HFFc6 (cell line): ENCODE results near the gene MAD1L1. TPM values are rescaled to one million over a fixed set of nuclear protein-coding genes. Genes with fewer than 3 reads are reported as not detected.
A peak's percentile ranks its signal among the peaks of the same experiment; 100 is the strongest.

Source experiments
- DNase-seq: peaks from one replicate; pipeline ENCODE4 v3.0.0-alpha.2; 2018
- H3K27ac Mint-ChIP-seq: 2 replicates; pipeline ENCODE4 v1.8.0; 2020; ENCODE audit warnings: mild to moderate bottlenecking, mixed read lengths
- H3K27me3 Mint-ChIP-seq: 2 replicates; pipeline ENCODE4 v1.8.0; 2021; ENCODE audit warnings: mild to moderate bottlenecking, moderate library complexity, mixed read lengths; ENCODE audit not compliant: insufficient read depth
- H3K36me3 Mint-ChIP-seq: 2 replicates; pipeline ENCODE4 v1.8.0; 2021; ENCODE audit warnings: low read depth, mixed read lengths
- H3K4me1 Mint-ChIP-seq: 2 replicates; pipeline ENCODE4 v1.8.0; 2020; ENCODE audit warnings: low read depth, mixed read lengths
- H3K4me3 Mint-ChIP-seq: 2 replicates; pipeline ENCODE4 v1.8.0; 2020; ENCODE audit warnings: mild to moderate bottlenecking, moderate library complexity, mixed read lengths
- H3K9me3 Mint-ChIP-seq: 2 replicates; pipeline ENCODE4 v1.8.0; 2020; ENCODE audit warnings: mild to moderate bottlenecking, mixed read lengths
- CTCF ChIP-seq: fragments of 200-600 bp; sonication (generic); IDR thresholded peaks from 2 replicates; pipeline ENCODE4 v1.5.0; 2021; ENCODE audit warnings: antibody characterized with exemption, mild to moderate bottlenecking
- total RNA-seq, 6 experiments: library from RNA; stranded (reverse); fragmentation: NEBNext Ultra II Directional; extraction: Animal tissue kit (Norgen Biotek cat#: 25700); gene quantifications; 2 replicates in 1 of 6; 3 replicates in 5 of 6; pipeline ENCODE4 v1.2.3, GENCODE V29; 2021

Gene MAD1L1
- total RNA-seq, 6 experiments from 2014 or later = 34.6 to 44.8 (median 40.2) TPM

- peak overlapping the region; percentile 14; the same call in 1 of the 2 replicates for H3K27ac Mint-ChIP-seq
- peak overlapping the region; percentile 71; the same call in 1 of the 2 replicates for H3K4me3 Mint-ChIP-seq
- no peak for DNase-seq
- H3K27me3 Mint-ChIP-seq = peaks cover 6% of the 10 kb centered on the region
- H3K36me3 Mint-ChIP-seq = no peaks in the 10 kb centered on the region
- peaks cover 32% of the 10 kb centered on the region for H3K4me1 Mint-ChIP-seq
- H3K9me3 Mint-ChIP-seq = no peaks in the 10 kb centered on the region
- TF ChIP-seq CTCF = no peak
Observed at GRCh38 chr7:1920266-1920681, 312.5 kb downstream of the MAD1L1 start.

- Mint-ChIP-seq H3K36me3 (no peaks in the 10 kb centered on the region), H3K4me3 (peak overlapping the region; percentile 71; the same call in 1 of the 2 replicates), H3K27me3 (peaks cover 6% of the 10 kb centered on the region), H3K9me3 (no peaks in the 10 kb centered on the region), H3K27ac (no peak overlapping the region), H3K4me1 (peaks cover 32% of the 10 kb centered on the region)
- no peak for TF ChIP-seq CTCF
- DNase-seq = peak; percentile 28
Observed at GRCh38 chr7:1919539-1920265, 313.0 kb downstream of the MAD1L1 start.

- H3K27me3 Mint-ChIP-seq = peaks cover 6% of the 10 kb centered on the region
- H3K4me1 Mint-ChIP-seq = peaks cover 32% of the 10 kb centered on the region
- no peak overlapping the region for H3K27ac Mint-ChIP-seq
- no peak overlapping the region for H3K4me3 Mint-ChIP-seq
- H3K36me3 Mint-ChIP-seq = no peaks in the 10 kb centered on the region
- no peaks in the 10 kb centered on the region for H3K9me3 Mint-ChIP-seq
- DNase-seq = no peak
- TF ChIP-seq CTCF = no peak
Observed at GRCh38 chr7:1918881-1919525, 313.7 kb downstream of the MAD1L1 start.

- H3K27me3 Mint-ChIP-seq = peaks cover 6% of the 10 kb centered on the region
- no peaks in the 10 kb centered on the region for H3K36me3 Mint-ChIP-seq
- no peak for DNase-seq
- no peak for TF ChIP-seq CTCF
- H3K4me1 Mint-ChIP-seq = peaks cover 34% of the 10 kb centered on the region
- no peaks in the 10 kb centered on the region for H3K9me3 Mint-ChIP-seq
- no peak overlapping the region for H3K27ac Mint-ChIP-seq
- no peak overlapping the region for H3K4me3 Mint-ChIP-seq
Observed at GRCh38 chr7:1918063-1918645, 314.6 kb downstream of the MAD1L1 start.

GRCh38 chr7:1917221-1918062, 315.3 kb downstream of the MAD1L1 start:
- Mint-ChIP-seq H3K36me3 (no peaks in the 10 kb centered on the region), H3K27ac (no peak overlapping the region), H3K4me3 (no peak overlapping the region), H3K9me3 (no peaks in the 10 kb centered on the region), H3K27me3 (peaks cover 6% of the 10 kb centered on the region), H3K4me1 (peaks cover 35% of the 10 kb centered on the region)
- no peak for TF ChIP-seq CTCF
- no peak for DNase-seq
